Trophoblast cell (in vitro differentiated cells and primary cell): Measurements from ENCODE around the gene CTSL. TPM values are rescaled to one million over a fixed set of nuclear protein-coding genes. Genes with fewer than 3 reads are reported as not detected.

Experiments used
- DNase-seq, 2 donors: peaks; one replicate each; pipeline ENCODE4 v3.0.0-alpha.2; 2016
- H2AFZ ChIP-seq: 2 replicates; pipeline ENCODE4 v1.6.1; 2013; ENCODE audit warnings: low read length, moderate library complexity, mild to moderate bottlenecking; ENCODE audit not compliant: insufficient read depth, poor library complexity
- H2AK5ac ChIP-seq: 2 replicates; pipeline ENCODE4 v1.6.1; 2013; ENCODE audit warnings: mild to moderate bottlenecking, low read length
- H2BK120ac ChIP-seq: 2 replicates; pipeline ENCODE4 v1.6.1; 2013; ENCODE audit warnings: low read length, mild to moderate bottlenecking, moderate library complexity; ENCODE audit not compliant: insufficient read depth, poor library complexity
- H2BK12ac ChIP-seq: 2 replicates; pipeline ENCODE4 v1.6.1; 2013; ENCODE audit warnings: mild to moderate bottlenecking, low read length, moderate library complexity
- H2BK5ac ChIP-seq: 2 replicates; pipeline ENCODE4 v1.6.1; 2013; ENCODE audit warnings: low read length, low read depth, moderate library complexity, mild to moderate bottlenecking; ENCODE audit not compliant: poor library complexity
- H3K14ac ChIP-seq: 2 replicates; pipeline ENCODE4 v1.6.1; 2013; ENCODE audit warnings: mild to moderate bottlenecking, low read length
- H3K18ac ChIP-seq: 2 replicates; pipeline ENCODE4 v1.6.1; 2013; ENCODE audit warnings: mild to moderate bottlenecking, low read length
- H3K23ac ChIP-seq: 2 replicates; pipeline ENCODE4 v1.6.1; 2013; ENCODE audit warnings: low read length
- H3K27ac ChIP-seq: 2 replicates; pipeline ENCODE4 v1.5.1; 2013; ENCODE audit warnings: low read depth, mild to moderate bottlenecking, inconsistent platforms, low read length, moderate library complexity
- H3K27me3 ChIP-seq: 2 replicates; pipeline ENCODE4 v1.6.1; 2013; ENCODE audit warnings: inconsistent platforms, mild to moderate bottlenecking, low read length, moderate library complexity; ENCODE audit not compliant: insufficient read depth
- H3K36me3 ChIP-seq, 2 experiments: 1 replicate in 1 of 2; 2 replicates in 1 of 2; pipeline ENCODE4 v1.6.1; 2013; ENCODE audit warnings: low read length in 2 of 2, mild to moderate bottlenecking in 2 of 2, moderate library complexity in 1 of 2; ENCODE audit not compliant: insufficient read depth in 2 of 2, control insufficient read depth in 1 of 2
- H3K4ac ChIP-seq: 2 replicates; pipeline ENCODE4 v1.6.1; 2013; ENCODE audit warnings: low read depth, mild to moderate bottlenecking, low read length, moderate library complexity
- H3K4me1 ChIP-seq, 2 experiments: 1 replicate in 1 of 2; 2 replicates in 1 of 2; pipeline ENCODE4 v1.6.1; 2013; ENCODE audit warnings: low read length in 2 of 2, mild to moderate bottlenecking in 2 of 2, moderate library complexity in 1 of 2; ENCODE audit not compliant: insufficient read depth in 2 of 2, control insufficient read depth in 1 of 2
- H3K4me2 ChIP-seq: 2 replicates; pipeline ENCODE4 v1.6.1; 2013; ENCODE audit warnings: inconsistent platforms, mild to moderate bottlenecking, low read length, moderate library complexity
- H3K4me3 ChIP-seq: 2 replicates; pipeline ENCODE4 v1.5.1; 2013; ENCODE audit warnings: mild to moderate bottlenecking, low read depth, low read length, inconsistent platforms
- H3K79me1 ChIP-seq: one replicate; pipeline ENCODE4 v1.6.1; 2013; ENCODE audit warnings: low read length
- H3K79me2 ChIP-seq: 2 replicates; pipeline ENCODE4 v1.6.1; 2013; ENCODE audit warnings: low read length, mild to moderate bottlenecking; ENCODE audit not compliant: control insufficient read depth, insufficient read depth, poor library complexity
- H3K9ac ChIP-seq: 2 replicates; pipeline ENCODE4 v1.6.1; 2013; ENCODE audit warnings: mild to moderate bottlenecking, low read length
- H3K9me3 ChIP-seq: 2 replicates; pipeline ENCODE4 v1.6.1; 2013; ENCODE audit warnings: low read depth, mild to moderate bottlenecking, control low read depth, inconsistent platforms, low read length; ENCODE audit not compliant: insufficient read depth
- H4K12ac ChIP-seq: 2 replicates; pipeline ENCODE4 v1.6.1; 2013; ENCODE audit warnings: low read depth, mild to moderate bottlenecking, low read length, moderate library complexity
- H4K8ac ChIP-seq: 2 replicates; pipeline ENCODE4 v1.6.1; 2013; ENCODE audit warnings: low read depth, mild to moderate bottlenecking, low read length, moderate library complexity
- H4K91ac ChIP-seq: one replicate; pipeline ENCODE4 v1.6.1; 2013; ENCODE audit warnings: low read depth, mild to moderate bottlenecking, low read length, moderate library complexity
- WGBS: extraction: QIAGEN DNeasy Blood & Tissue Kit; methylation state at CpG from one replicate; pipeline ENCODE4 v1.1.7; 2013; ENCODE audit warnings: missing lambda C conversion rate; ENCODE audit not compliant: insufficient read length, insufficient coverage; ENCODE audit errors: extremely low coverage; 5-methylcytosine and 5-hydroxymethylcytosine counted together
- polyA plus RNA-seq: library from polyadenylated mRNA; stranded (reverse); fragments of 200-250 nt; gene quantifications from 2 replicates; pipeline ENCODE4 v1.2.3, GENCODE V29; 2013

Gene CTSL
- 578 and 615 TPM in 2 replicates for polyA plus RNA-seq

GRCh38 chr9:87725900-87726709 is at the start of gene CTSL:
Gene CTSL, plus strand, starts transcription at chr9:87726119. Its CDS starts 1,485 bp downstream, at chr9:87727604.
- Histone ChIP-seq H3K23ac (no peak within 1 kb of the TSS), H3K9me3 (no peaks in the 10 kb centered on the region), H3K27me3 (no peaks in the 10 kb centered on the region), H3K27ac (peak within 1 kb of the TSS; percentile 96), H3K4me1 (peaks cover 0 to 5% of the 10 kb centered on the region in 2 experiments), H2BK5ac (peak within 1 kb of the TSS; percentile 81), H4K8ac (peak within 1 kb of the TSS; percentile 92), H3K4ac (peak within 1 kb of the TSS; percentile 47), H3K9ac (peak within 1 kb of the TSS; percentile 91), H3K4me3 (peak within 1 kb of the TSS; percentile 86), H4K91ac (peak within 1 kb of the TSS; percentile 92), H3K79me1 (peaks cover 13% of the 10 kb centered on the region), H3K14ac (peak within 1 kb of the TSS; percentile 85), H2BK12ac (peak within 1 kb of the TSS; percentile 34), H4K12ac (peak within 1 kb of the TSS; percentile 85), H3K18ac (peak within 1 kb of the TSS; percentile 97), H2BK120ac (peak within 1 kb of the TSS; percentile 70), H2AFZ (peak within 1 kb of the TSS; percentile 50), H3K4me2 (peak within 1 kb of the TSS; percentile 64), H3K36me3 (peaks cover 6 to 14% of the 10 kb centered on the region in 2 experiments), H2AK5ac (no peak within 1 kb of the TSS), H3K79me2 (peaks cover 6% of the 10 kb centered on the region)
- WGBS: no CpG with 5 or more reads among the region's 67 CpGs
- DNase-seq: peak; percentile 95

GRCh38 chr9:87676976-87677775 is 48.7 kb upstream of the CTSL start:
- H2AK5ac ChIP-seq: no peak overlapping the region
- H3K23ac ChIP-seq: no peak overlapping the region
- no peaks in the 10 kb centered on the region for H3K4me1 ChIP-seq
- H4K12ac ChIP-seq: no peak overlapping the region
- no peak overlapping the region for H3K4me2 ChIP-seq
- H2AFZ ChIP-seq: no peak overlapping the region
- H3K36me3 ChIP-seq: peaks cover 9 to 11% of the 10 kb centered on the region in 2 experiments
- H3K79me1 ChIP-seq: no peaks in the 10 kb centered on the region
- H4K91ac ChIP-seq: no peak overlapping the region
- no CpG with 5 or more reads among the region's 14 CpGs for WGBS
- H2BK5ac ChIP-seq: no peak overlapping the region
- H2BK120ac ChIP-seq: no peak overlapping the region
- no peak overlapping the region for H2BK12ac ChIP-seq
- no peak overlapping the region for H3K9ac ChIP-seq
- H3K27ac ChIP-seq: no peak overlapping the region
- no peak overlapping the region for H3K14ac ChIP-seq
- H3K79me2 ChIP-seq: no peaks in the 10 kb centered on the region
- no peak overlapping the region for H3K18ac ChIP-seq
- H3K27me3 ChIP-seq: no peaks in the 10 kb centered on the region
- no peak overlapping the region for H3K4me3 ChIP-seq
- DNase-seq: peak; percentile 41 to 51
- no peak overlapping the region for H3K4ac ChIP-seq
- no peak overlapping the region for H4K8ac ChIP-seq
- no peaks in the 10 kb centered on the region for H3K9me3 ChIP-seq

- H4K8ac ChIP-seq: no peak overlapping the region
- no peaks in the 10 kb centered on the region for H3K4me1 ChIP-seq
Observed at GRCh38 chr9:87677776-87678587, 47.9 kb upstream of the CTSL start.

More at GRCh38 chr9:87677776-87678587, 47.9 kb upstream of the CTSL start:
- peaks cover 11 to 13% of the 10 kb centered on the region in 2 experiments for H3K36me3 ChIP-seq
- WGBS: no CpG with 5 or more reads among the region's 17 CpGs
- DNase-seq: no peak
- H2BK120ac ChIP-seq: no peak overlapping the region
- H4K91ac ChIP-seq: no peak overlapping the region
- no peak overlapping the region for H2BK12ac ChIP-seq
- no peaks in the 10 kb centered on the region for H3K79me2 ChIP-seq
- no peak overlapping the region for H2AK5ac ChIP-seq
- no peak overlapping the region for H3K4me2 ChIP-seq
- no peak overlapping the region for H3K23ac ChIP-seq
- no peak overlapping the region for H3K9ac ChIP-seq
- no peak overlapping the region for H3K18ac ChIP-seq
- no peak overlapping the region for H3K27ac ChIP-seq
- H3K4me3 ChIP-seq: no peak overlapping the region
- H3K27me3 ChIP-seq: no peaks in the 10 kb centered on the region
- no peak overlapping the region for H3K4ac ChIP-seq
- no peak overlapping the region for H2BK5ac ChIP-seq
- H2AFZ ChIP-seq: no peak overlapping the region
- no peaks in the 10 kb centered on the region for H3K79me1 ChIP-seq
- no peak overlapping the region for H3K14ac ChIP-seq
- H4K12ac ChIP-seq: no peak overlapping the region
- no peaks in the 10 kb centered on the region for H3K9me3 ChIP-seq
